Retina (tissue), 1 donor: ENCODE results near the gene SPECC1.
"Not testable (repeated sequence)": the region's sequence is repeated elsewhere in the genome, so short reads cannot be mapped to it uniquely, and the experiment has no call there.

Source experiments
- DNase-seq: peaks from one replicate; pipeline ENCODE4 v3.0.0-alpha.2; 2016

SPECC1 gene

GRCh38 chr17:20012017-20012536 is 2.9 kb downstream of the SPECC1 start:
- DNase-seq = no peak

GRCh38 chr17:20016475-20016992 is 7.4 kb downstream of the SPECC1 start:
- not testable (repeated sequence) for DNase-seq

GRCh38 chr17:20022701-20023100 is 13.5 kb downstream of the SPECC1 start:
- no peak for DNase-seq

GRCh38 chr17:20026960-20027359 is 17.8 kb downstream of the SPECC1 start:
- no peak for DNase-seq

GRCh38 chr17:20028443-20028842 is 19.3 kb downstream of the SPECC1 start:
- no peak for DNase-seq

DNA sequence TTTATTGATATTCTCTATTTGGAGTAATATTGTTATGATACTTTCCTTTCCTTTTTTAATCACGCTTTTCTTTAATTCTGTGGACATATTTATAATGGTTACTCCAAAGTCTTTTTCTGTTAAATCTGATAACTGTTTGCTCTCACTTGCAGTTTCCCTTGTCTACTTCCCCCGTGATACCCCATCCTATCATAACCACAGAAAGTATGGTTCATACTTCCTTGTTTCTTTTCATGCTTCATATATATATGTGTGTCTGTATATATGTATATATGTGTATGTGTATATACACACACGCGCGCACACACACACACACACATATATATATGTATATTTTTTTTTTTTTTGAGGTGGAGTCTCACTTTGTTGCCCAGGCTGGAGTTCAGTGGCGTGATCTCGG is 23.5 kb downstream of the SPECC1 start:
- DNase-seq = no peak

DNA sequence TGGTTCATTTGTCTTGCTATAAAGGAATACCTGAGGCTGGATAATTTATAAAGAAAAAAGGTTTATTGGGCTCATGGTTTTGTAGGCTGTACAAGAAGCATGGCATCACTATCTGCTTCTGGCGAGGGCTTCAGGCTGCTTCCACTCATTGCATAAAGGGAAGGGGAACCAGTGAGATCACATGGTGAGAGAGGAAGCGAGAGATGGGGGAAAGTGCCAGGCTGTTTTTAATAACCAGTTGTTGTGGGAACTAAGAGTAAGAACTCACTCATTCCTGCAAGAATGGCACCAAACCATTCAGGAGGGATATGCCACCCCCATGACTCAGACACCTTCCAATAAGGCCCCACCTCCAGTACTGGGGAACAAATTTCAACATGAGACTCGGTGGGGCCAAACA is 24.3 kb downstream of the SPECC1 start:
- DNase-seq = no peak

DNA sequence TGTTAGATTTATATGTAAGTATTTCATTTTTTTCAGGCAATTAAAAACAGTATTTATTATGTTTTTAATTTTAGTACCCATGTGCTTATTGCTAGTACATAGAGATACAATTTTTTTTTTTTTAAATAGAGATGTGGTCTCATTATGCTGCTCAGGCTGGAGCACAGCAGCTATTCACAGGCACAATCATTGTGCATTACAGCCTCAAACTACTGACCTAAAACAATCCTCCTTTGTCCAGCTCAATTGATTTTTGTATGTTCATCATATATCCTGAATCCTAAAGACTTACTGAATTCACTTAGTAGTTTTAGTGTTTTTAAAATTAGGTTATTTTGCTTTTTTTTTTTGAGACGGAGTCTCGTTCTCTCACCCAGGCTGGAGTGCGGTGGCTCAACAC is 26.3 kb downstream of the SPECC1 start:
- DNase-seq = no peak

- DNase-seq = not testable (repeated sequence)
Measured at GRCh38 chr17:20037286-20037685, 28.1 kb downstream of the SPECC1 start.

DNA sequence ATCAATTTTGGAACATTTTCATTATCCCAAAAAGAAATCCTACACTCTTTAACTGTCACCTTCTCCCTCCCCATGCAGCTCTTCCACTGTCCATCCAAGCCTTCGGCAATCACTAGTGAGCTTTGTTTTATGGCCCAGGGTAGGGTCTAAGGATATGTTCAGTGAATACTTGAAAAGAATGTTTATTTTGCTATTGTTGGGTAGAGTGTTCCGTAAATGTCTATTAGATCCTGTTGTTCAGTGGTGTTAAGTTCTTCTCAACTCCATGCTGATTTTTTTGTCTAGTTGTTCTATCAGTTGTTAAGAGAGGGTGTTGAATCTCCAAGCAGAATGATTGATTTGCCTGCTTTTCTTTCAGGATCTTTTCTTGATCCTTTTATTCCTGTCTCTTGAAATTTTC is 29.9 kb downstream of the SPECC1 start:
- DNase-seq = no peak

- DNase-seq = no peak
Measured at GRCh38 chr17:20040216-20040615, 31.1 kb downstream of the SPECC1 start.

DNA sequence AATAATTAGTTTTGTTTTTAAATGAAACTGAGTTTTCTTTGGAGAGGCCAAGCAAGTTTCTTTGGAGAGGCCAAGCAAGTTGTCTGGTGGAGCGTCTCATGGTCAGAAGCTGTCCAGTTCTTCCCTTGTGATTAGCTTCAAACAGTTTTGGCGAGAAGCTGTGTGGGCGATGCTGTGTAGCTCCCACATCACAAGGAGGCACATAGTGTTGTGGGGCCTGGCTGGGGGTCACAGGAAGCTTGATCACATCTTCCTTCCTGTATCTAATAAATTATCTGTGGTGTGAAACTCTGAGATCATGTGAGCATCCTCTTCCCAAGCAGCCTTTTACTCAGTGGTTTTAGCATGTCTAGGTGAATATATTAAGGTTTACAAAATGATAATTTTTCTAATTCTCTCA is 33.9 kb downstream of the SPECC1 start:
- DNase-seq = no peak

- no peak for DNase-seq
Measured at GRCh38 chr17:20045476-20045875, 36.3 kb downstream of the SPECC1 start.

- DNase-seq = no peak
Measured at GRCh38 chr17:20046629-20047028, 37.5 kb downstream of the SPECC1 start.

DNA sequence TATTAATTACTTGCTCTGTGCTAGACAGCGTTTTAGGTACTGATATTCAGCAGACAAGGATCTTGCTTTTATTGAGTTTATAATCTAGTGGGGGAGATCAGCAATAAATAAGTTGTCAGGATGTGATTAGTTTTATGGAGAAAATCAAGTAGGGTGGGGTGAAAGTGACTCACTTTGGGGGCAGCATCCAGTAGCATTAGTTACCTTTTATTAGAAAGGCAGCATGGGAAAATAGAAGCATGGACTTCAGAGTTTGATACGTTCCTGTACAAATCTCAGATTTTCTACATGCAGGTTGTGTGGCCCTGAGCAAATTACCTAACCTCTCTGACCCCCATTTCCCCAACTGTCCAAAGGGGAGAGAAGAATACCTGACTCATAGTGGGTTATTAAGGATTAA is 42.5 kb downstream of the SPECC1 start:
- no peak for DNase-seq

DNA sequence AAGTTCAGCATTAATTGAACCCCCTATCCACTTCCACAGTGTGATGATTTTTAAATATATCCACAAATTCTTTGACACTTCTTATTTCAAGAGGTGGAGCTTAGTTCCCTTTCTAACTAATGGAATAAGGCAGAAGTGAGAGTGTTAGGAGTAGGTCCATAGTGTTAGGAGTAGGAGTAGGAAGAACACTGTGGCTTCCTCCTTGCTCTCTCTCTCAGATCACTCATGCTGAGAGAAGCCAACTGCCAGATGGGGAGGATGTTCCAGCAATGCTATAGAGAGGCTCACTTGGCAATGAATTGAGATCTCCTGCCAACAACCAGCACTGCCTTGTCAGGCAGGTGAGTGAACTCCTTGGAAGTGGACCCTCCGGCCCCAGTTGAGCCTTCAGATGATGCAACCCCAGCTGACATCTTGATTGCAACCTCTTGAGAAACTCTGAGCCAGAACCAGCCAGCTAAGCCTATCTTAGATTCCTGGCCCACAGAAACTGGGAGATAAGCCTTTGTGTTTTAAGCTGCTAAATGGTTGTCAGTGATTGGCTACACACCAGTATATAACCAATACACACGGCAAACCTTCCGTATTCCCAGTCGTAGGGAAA is 44.3 kb downstream of the SPECC1 start:
- DNase-seq = no peak

- no peak for DNase-seq
Measured at GRCh38 chr17:20059728-20060188, 50.6 kb downstream of the SPECC1 start.

- DNase-seq = no peak
Measured at GRCh38 chr17:20063665-20064648, 54.8 kb downstream of the SPECC1 start.

GRCh38 chr17:20066253-20066652 is 57.1 kb downstream of the SPECC1 start:
- no peak for DNase-seq

GRCh38 chr17:20067711-20068110 is 58.6 kb downstream of the SPECC1 start:
- no peak for DNase-seq

DNA sequence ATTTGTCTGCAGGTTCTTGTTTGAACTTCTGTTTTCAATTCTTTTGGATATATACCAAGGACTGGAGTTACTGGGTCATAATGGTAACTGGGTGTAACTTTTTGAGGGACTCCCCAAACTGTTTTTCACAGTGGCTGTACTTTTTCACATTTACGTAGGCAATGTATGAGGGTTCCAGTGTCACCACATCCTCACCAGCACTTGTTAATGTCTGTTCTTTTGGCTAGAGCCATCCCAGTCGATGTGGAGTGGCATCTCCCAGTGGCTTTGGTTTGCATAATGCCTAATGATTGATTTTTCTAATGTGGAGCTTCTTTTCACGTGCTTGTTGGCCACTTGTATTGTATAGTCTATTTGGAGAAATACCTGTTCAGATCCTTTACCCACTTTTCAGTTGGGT is 59.3 kb downstream of the SPECC1 start:
- DNase-seq = no peak

- DNase-seq = no peak
Measured at GRCh38 chr17:20071824-20072691, 62.9 kb downstream of the SPECC1 start.

GRCh38 chr17:20072692-20072992 is 63.5 kb downstream of the SPECC1 start:
- no peak for DNase-seq
